ENCODE results near the gene ZNF335. TPM values are rescaled to one million over a fixed set of nuclear protein-coding genes. Genes with fewer than 3 reads are reported as not detected.

ZNF335 gene
- total RNA-seq, 1 donor from 2014 or later, result 28.5 TPM

GRCh38 chr20:45948742-45949541, 23.1 kb downstream of the ZNF335 start:
- Mint-ChIP-seq H3K36me3 (ENCODE audit: insufficient read depth) (peaks cover 11% of the 10 kb centered on the region), H3K4me1 (ENCODE audit: low read depth) (no peaks in the 10 kb centered on the region), H3K4me3 (ENCODE audit: low read depth) (no peak overlapping the region), H3K27ac (peak overlapping the region; percentile 67), H3K9me3 (ENCODE audit: low read depth) (no peaks in the 10 kb centered on the region), H3K27me3 (no peaks in the 10 kb centered on the region)
- no peak for TF ChIP-seq CTCF (IDR thresholded peaks at IDR 0.05; ENCODE audit: unreplicated experiment)
- no peak for DNase-seq (ENCODE audit: low spot score, unreplicated experiment)

- peaks cover 12% of the 10 kb centered on the region for H3K36me3 Mint-ChIP-seq (ENCODE audit: insufficient read depth)
These were observed 23.7 kb downstream of the ZNF335 start for GRCh38 chr20:45948261-45948733.

GRCh38 chr20:45947110-45947866, 24.7 kb downstream of the ZNF335 start:
- Mint-ChIP-seq H3K27ac (no peak overlapping the region), H3K27me3 (no peaks in the 10 kb centered on the region), H3K36me3 (ENCODE audit: insufficient read depth) (peaks cover 12% of the 10 kb centered on the region), H3K9me3 (ENCODE audit: low read depth) (no peaks in the 10 kb centered on the region), H3K4me1 (ENCODE audit: low read depth) (no peaks in the 10 kb centered on the region), H3K4me3 (ENCODE audit: low read depth) (no peak overlapping the region)
- no peak for DNase-seq (ENCODE audit: low spot score, unreplicated experiment)
- no peak for TF ChIP-seq CTCF (IDR thresholded peaks at IDR 0.05; ENCODE audit: unreplicated experiment)

More at GRCh38 chr20:45948261-45948733, 23.7 kb downstream of the ZNF335 start:
- Mint-ChIP-seq H3K4me3 (ENCODE audit: low read depth) (no peak overlapping the region), H3K4me1 (ENCODE audit: low read depth) (no peaks in the 10 kb centered on the region), H3K27ac (peak overlapping the region; percentile 77), H3K27me3 (no peaks in the 10 kb centered on the region), H3K9me3 (ENCODE audit: low read depth) (no peaks in the 10 kb centered on the region)
- no peak for TF ChIP-seq CTCF (IDR thresholded peaks at IDR 0.05; ENCODE audit: unreplicated experiment)
- no peak for DNase-seq (ENCODE audit: low spot score, unreplicated experiment)

GRCh38 chr20:45946149-45946970, 25.6 kb downstream of the ZNF335 start:
- H3K4me1 Mint-ChIP-seq (ENCODE audit: low read depth), result no peaks in the 10 kb centered on the region
- no peaks in the 10 kb centered on the region for H3K9me3 Mint-ChIP-seq (ENCODE audit: low read depth)
- H3K27me3 Mint-ChIP-seq, result no peaks in the 10 kb centered on the region
- H3K4me3 Mint-ChIP-seq (ENCODE audit: low read depth), result no peak overlapping the region
- no peak for DNase-seq (ENCODE audit: low spot score, unreplicated experiment)
- no peak overlapping the region for H3K27ac Mint-ChIP-seq
- peaks cover 9% of the 10 kb centered on the region for H3K36me3 Mint-ChIP-seq (ENCODE audit: insufficient read depth)
- no peak for TF ChIP-seq CTCF (IDR thresholded peaks at IDR 0.05; ENCODE audit: unreplicated experiment)

- peaks cover 9% of the 10 kb centered on the region for H3K36me3 Mint-ChIP-seq (ENCODE audit: insufficient read depth)
- no peaks in the 10 kb centered on the region for H3K9me3 Mint-ChIP-seq (ENCODE audit: low read depth)
- no peak for TF ChIP-seq CTCF (IDR thresholded peaks at IDR 0.05; ENCODE audit: unreplicated experiment)
- H3K27me3 Mint-ChIP-seq, result no peaks in the 10 kb centered on the region
- no peak overlapping the region for H3K27ac Mint-ChIP-seq
- DNase-seq (ENCODE audit: low spot score, unreplicated experiment), result no peak
- no peak overlapping the region for H3K4me3 Mint-ChIP-seq (ENCODE audit: low read depth)
- H3K4me1 Mint-ChIP-seq (ENCODE audit: low read depth), result no peaks in the 10 kb centered on the region
These were observed 26.3 kb downstream of the ZNF335 start for GRCh38 chr20:45945678-45946148.

Data from progenitor cell of endocrine pancreas (in vitro differentiated cells).